K562 (cell line): ENCODE results near the gene ANAPC2. TPM values are rescaled to one million over a fixed set of nuclear protein-coding genes. Genes with fewer than 3 reads are reported as not detected.

ENCODE experiments used
- ATAC-seq: fragments of 200-7000 bp; cut with Tn5 transposase; 3 replicates; pipeline ENCODE4 v1.9.1; 2020; ENCODE audit warnings: moderate library complexity
- BruUV-seq: library from RNA; stranded (reverse); fragments of 400-500 nt; replicated peaks from 2 replicates; lab custom pipeline; 2021; lab: Mats Ljungman, UMichigan
- CTCF ChIA-PET: fragments of 300-600 bp; formaldehyde crosslinking; extraction: SDS; loops from one replicate; lab custom pipeline; 2021; ENCODE audit warnings: low intra/inter-chr PET ratio; lab: Yijun Ruan, JAX
- POLR2A ChIA-PET: fragments of 300-600, 350-650 bp; sonication (Branson Sonifier 250); formaldehyde crosslinking; extraction: SDS; loops from one replicate; lab custom pipeline; 2021; ENCODE audit warnings: antibody characterized with exemption, inconsistent platforms; lab: Yijun Ruan, JAX
- DNase-seq, 4 experiments: peaks; one replicate each; pipeline versions ENCODE4 v3.0.0 to v3.0.0-alpha.2; 2011 to 2018; ENCODE audit warnings: low spot score in 3 of 4, mixed read lengths in 3 of 4; ENCODE audit errors: extremely low read depth in 1 of 4
- FAIRE-seq: peaks from 2 replicates; lab custom pipeline; 2011; peaks lifted over from hg19 to GRCh38; lab: Jason Lieb, UNC
- H2AFZ ChIP-seq: 2 replicates; pipeline ENCODE4 v1.6.0; 2011; ENCODE audit warnings: low read depth, low read length, control low read depth, inconsistent platforms
- H3K27ac ChIP-seq: fragments of 200-600 bp; 3 replicates; pipeline ENCODE4 v1.8.0; 2011; ENCODE audit warnings: low read depth, mild to moderate bottlenecking, control low read depth, inconsistent platforms, low read length, moderate library complexity, mixed read lengths; ENCODE audit errors: extremely low read depth
- H3K27me3 ChIP-seq, 2 experiments: fragments of 300-600 bp in 1 of 2; 2 replicates in 1 of 2; 3 replicates in 1 of 2; pipeline versions ENCODE4 v1.6.0 to v1.8.0; 2011; ENCODE audit warnings: inconsistent platforms in 2 of 2, low read length in 2 of 2, mild to moderate bottlenecking in 1 of 2, mixed read lengths in 1 of 2, moderate library complexity in 1 of 2; ENCODE audit not compliant: control insufficient read depth in 2 of 2, insufficient read depth in 2 of 2
- H3K36me3 ChIP-seq: fragments of 300-600 bp; 3 replicates; pipeline ENCODE4 v1.8.0; 2011; ENCODE audit warnings: mild to moderate bottlenecking, low read length, inconsistent platforms; ENCODE audit not compliant: control insufficient read depth, insufficient read depth
- H3K4me1 ChIP-seq, 2 experiments: fragments of 200-600 bp in 1 of 2; replicated peaks in 1 of 2; 2 replicates in 1 of 2; 3 replicates in 1 of 2; pipeline versions ENCODE4 v1.5.1 to v1.8.0; 2011; ENCODE audit warnings: inconsistent platforms in 2 of 2, low read length in 2 of 2, mild to moderate bottlenecking in 1 of 2, mixed read lengths in 1 of 2, moderate library complexity in 1 of 2; ENCODE audit not compliant: control insufficient read depth in 2 of 2, insufficient read depth in 2 of 2
- H3K4me2 ChIP-seq: 2 replicates; pipeline ENCODE4 v1.6.1; 2011; ENCODE audit warnings: low read length, control low read depth, inconsistent platforms, mixed read lengths; ENCODE audit not compliant: insufficient read depth
- H3K4me3 ChIP-seq: fragments of 200-600 bp; sonication (generic), shearing (Covaris generic); 2 replicates; pipeline ENCODE4 v1.5.1; 2016; ENCODE audit warnings: control low read depth, inconsistent platforms
- H3K79me2 ChIP-seq: fragments of 200-600 bp; 3 replicates; pipeline ENCODE4 v1.8.0; 2011; ENCODE audit warnings: low read length, inconsistent platforms; ENCODE audit not compliant: control insufficient read depth, insufficient read depth
- H3K9ac ChIP-seq, 2 experiments: 2 replicates each; pipeline versions ENCODE4 v1.6.0 to v1.6.1; 2011; ENCODE audit warnings: low read depth in 2 of 2, low read length in 2 of 2, control low read depth in 1 of 2, inconsistent platforms in 1 of 2, mild to moderate bottlenecking in 1 of 2, mixed read lengths in 1 of 2; ENCODE audit not compliant: insufficient read depth in 1 of 2
- H3K9me1 ChIP-seq: one replicate; pipeline ENCODE4 v1.6.0; 2011; ENCODE audit warnings: inconsistent platforms, mild to moderate bottlenecking, low read length, moderate library complexity; ENCODE audit not compliant: control insufficient read depth, insufficient read depth
- H3K9me3 ChIP-seq: replicated peaks from 2 replicates; pipeline ENCODE4 v1.5.1; 2011; ENCODE audit warnings: low read depth, low read length, inconsistent platforms; ENCODE audit not compliant: control insufficient read depth, insufficient read depth
- H4K20me1 ChIP-seq: replicated peaks from 2 replicates; pipeline ENCODE4 v1.6.1; 2011; ENCODE audit warnings: low read length, inconsistent platforms, mixed read lengths; ENCODE audit not compliant: control insufficient read depth, insufficient read depth
- ARHGAP35 ChIP-seq: fragments of 450-650 bp; IDR thresholded peaks from 2 replicates; pipeline ENCODE4 v1.6.1; 2018; ENCODE audit not compliant: partially characterized antibody
- CREB1 ChIP-seq, 2 experiments: sonication (generic) in 1 of 2; formaldehyde crosslinking in 1 of 2; IDR thresholded peaks; 2 replicates each; pipeline versions ENCODE4 v1.6.1 to v1.8.0; 2012 to 2022; ENCODE audit warnings: inconsistent platforms in 1 of 2, mild to moderate bottlenecking in 1 of 2, missing genetic modification reagents in 1 of 2, moderate library complexity in 1 of 2
- FOS ChIP-seq: IDR thresholded peaks from 3 replicates; pipeline ENCODE4 v1.6.1; 2011; ENCODE audit not compliant: insufficient read length; ENCODE audit errors: extremely low read depth
- KHSRP ChIP-seq: fragments of 450-650 bp; IDR thresholded peaks from 2 replicates; pipeline ENCODE4 v1.6.1; 2017
- MYNN ChIP-seq, 2 experiments: sonication (generic); formaldehyde crosslinking in 1 of 2; IDR thresholded peaks; 2 replicates each; pipeline versions ENCODE4 v1.5.0 to v1.6.1; 2016 to 2020; ENCODE audit warnings: antibody characterized with exemption in 1 of 2, missing genetic modification reagents in 1 of 2
- POLR2AphosphoS2 ChIP-seq: IDR thresholded peaks from 2 replicates; pipeline ENCODE4 v1.6.1; 2012; ENCODE audit warnings: low read length, improper control_type of control experiment
- RCOR1 ChIP-seq, 2 experiments: IDR thresholded peaks; 2 replicates each; pipeline ENCODE4 v1.6.1; 2012; ENCODE audit warnings: low read depth in 2 of 2, low read length in 2 of 2, borderline replicate concordance in 1 of 2, improper control_type of control experiment in 1 of 2
- SP1 ChIP-seq: sonication (generic); formaldehyde crosslinking; IDR thresholded peaks from 2 replicates; pipeline ENCODE4 v1.8.1; 2022; ENCODE audit warnings: mild to moderate bottlenecking, missing genetic modification reagents
- SRSF7 ChIP-seq: fragments of 200-400 bp; formaldehyde crosslinking; optimal IDR thresholded peaks from 2 replicates; pipeline ENCODE3; 2017; ENCODE audit warnings: mild to moderate bottlenecking, low read depth, low read length
- TEAD4 ChIP-seq, 2 experiments: sonication (generic) in 1 of 2; formaldehyde crosslinking in 1 of 2; IDR thresholded peaks; 2 replicates each; pipeline versions ENCODE4 v1.6.1 to v1.8.0; 2012 to 2022; ENCODE audit warnings: borderline replicate concordance in 1 of 2, inconsistent platforms in 1 of 2, low read length in 1 of 2, mild to moderate bottlenecking in 1 of 2, missing genetic modification reagents in 1 of 2
- ZNF134 ChIP-seq: fragments of 250-450 bp; sonication (Bioruptor Pico); conservative IDR thresholded peaks from 2 replicates; pipeline ENCODE4 v1.4.0; 2020
- WGBS: fragments of 100-300 bp; shearing (Covaris generic); methylation state at CpG from one replicate; pipeline ENCODE4 v1.1.6; 2016; ENCODE audit warnings: low coverage, mixed read lengths; ENCODE audit not compliant: insufficient coverage; ENCODE audit errors: missing lambda C conversion rate; 5-methylcytosine and 5-hydroxymethylcytosine counted together
- in situ Hi-C: fragments of 300-500 bp; cut with MboI; formaldehyde crosslinking; loops from 4 replicates; pipeline ENCODE4 v1.15.0; 2018; ENCODE audit warnings: inconsistent platforms, mixed read lengths
- intact Hi-C: fragments of 100-400 bp; cut with micrococcal nuclease; formaldehyde crosslinking; loops from 2 replicates; pipeline ENCODE4 v1.14.2; 2022
- polyA plus RNA-seq, 8 experiments: library from polyadenylated mRNA; depleted of rRNA in 4 of 8; stranded (reverse) in 5 of 8; unstranded in 3 of 8; fragments of >200 nt; fragmentation: Nextera tagmentation in 2 of 8; fragmentation: Illumina TruSeq in 1 of 8; extraction: Ambion mirVana in 2 of 8; extraction: Trizol in 1 of 8; gene quantifications; 2 replicates each; pipeline versions ENCODE4 v1.2.1 to v1.2.3, GENCODE V29; 2011 to 2014; ENCODE audit warnings: inconsistent platforms in 1 of 8, missing spikeins in 1 of 8
- total RNA-seq, 7 experiments: library from RNA; depleted of rRNA in 6 of 7; stranded (reverse); fragments of >200 nt in 6 of 7; fragmentation: Illumina TruSeq in 2 of 7; extraction: Trizol in 2 of 7; gene quantifications; 2 replicates each; pipeline versions ENCODE4 v1.2.1 to v1.2.3, GENCODE V29; 2011 to 2021; ENCODE audit warnings: low replicate concordance in 1 of 7
- TF ChIP-seq, protein P1 (sequence below): sonication (generic); formaldehyde crosslinking; IDR thresholded peaks from 2 replicates; pipeline ENCODE4 v1.8.0; 2022; ENCODE audit warnings: missing genetic modification reagents, mild to moderate bottlenecking, moderate library complexity, borderline replicate concordance
- TF ChIP-seq, protein P2 (sequence below), 2 experiments: IDR thresholded peaks; 2 replicates each; pipeline ENCODE4 v1.6.1; 2012; ENCODE audit warnings: improper control_type of control experiment in 2 of 2, low read depth in 2 of 2, low read length in 2 of 2, borderline replicate concordance in 1 of 2

The ANAPC2 gene
- total and polyA plus RNA-seq, 9 of the 15 experiments (the other 6 are each of a cell fraction or from before 2014, with no cell fraction given) = 0.11 to 56.5 (median 17.1) TPM; not detected in 1

DNA sequence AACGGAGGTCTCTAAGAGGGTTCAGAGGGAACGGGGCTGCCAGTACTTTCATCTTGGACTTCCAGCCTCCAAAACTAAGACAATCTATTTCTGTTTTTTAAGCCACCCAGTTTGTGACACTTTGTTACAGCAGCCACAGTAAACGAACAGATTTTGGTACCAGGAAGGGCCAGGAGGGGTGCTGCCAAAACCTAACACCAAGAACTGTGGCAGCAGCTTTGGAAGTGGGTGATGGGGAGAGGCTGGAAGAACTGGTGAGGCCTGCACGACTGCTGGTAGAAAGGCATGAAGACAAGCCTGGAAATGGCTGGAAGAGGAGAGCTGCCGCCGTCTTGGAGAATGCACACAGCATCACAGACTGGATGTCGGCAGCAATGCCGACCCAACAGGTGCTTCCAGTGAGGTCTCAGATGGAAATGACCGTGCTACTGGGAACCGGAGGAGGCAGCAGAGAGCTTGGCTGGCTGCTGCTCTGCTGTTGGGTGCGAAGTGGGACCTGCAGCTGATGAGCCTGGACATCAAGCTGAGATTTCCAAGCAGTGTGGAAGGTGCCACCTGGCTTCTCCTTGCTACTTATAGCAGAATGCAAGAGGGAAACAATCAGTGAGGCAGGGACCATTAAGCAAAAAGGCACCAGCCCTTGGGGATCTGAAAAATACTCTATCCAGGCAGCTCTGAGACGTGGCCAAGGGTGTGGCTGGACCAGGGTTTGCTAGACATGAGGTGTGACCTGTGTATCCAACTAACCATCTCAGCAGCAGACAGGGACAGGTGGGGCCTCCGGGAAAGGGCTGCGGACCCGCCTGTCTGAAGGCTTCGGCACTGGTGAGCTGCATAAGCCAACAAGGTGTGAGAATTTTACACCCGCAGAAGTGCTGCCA is 11.8 kb downstream of the ANAPC2 start:
- H2AFZ ChIP-seq = no peak overlapping the region
- POLR2A ChIA-PET = interaction anchor here (0.6 to 1.9 kb wide), 13 partner anchors 10 to 132 kb away, joined by 3 to 13 read pairs (median 4); partner anchors contain the start of genes ANAPC2, MAN1B1, SSNA1 and TPRN
- H3K4me3 ChIP-seq = no peak overlapping the region
- in situ Hi-C loops = no loop called here
- FAIRE-seq (peak; percentile 88), DNase-seq (peak; percentile 49 to 73 (median 62)), ATAC-seq (peak; percentile 88)
- no peak overlapping the region for H3K4me2 ChIP-seq
- no peak overlapping the region for H3K27ac ChIP-seq
- no TSS peak for BruUV-seq
- H4K20me1 ChIP-seq = 0 out of 2 replicates have a peak, but pooled peaks cover 5% of the 10 kb centered on the region
- CTCF ChIA-PET = no interaction called here
- H3K9ac ChIP-seq = no peak overlapping the region
- no peaks in the 10 kb centered on the region for H3K79me2 ChIP-seq
- no peaks in the 10 kb centered on the region for H3K27me3 ChIP-seq
- H3K36me3 ChIP-seq = peaks cover 32% of the 10 kb centered on the region; the same call in 1 of the 3 replicates
- intact Hi-C loops = no loop called here
- WGBS = 37% methylated on average over 17 of the region's 17 CpGs
- no peaks in the 10 kb centered on the region for H3K9me3 ChIP-seq
- no peaks in the 10 kb centered on the region for H3K9me1 ChIP-seq
- peaks cover 3 to 81% of the 10 kb centered on the region in 2 experiments; a peak in 3 of 5 replicates for H3K4me1 ChIP-seq
- TF ChIP-seq SRSF7 = no peak
- 0 out of 2 replicates have a peak, but pooled peaks have one; percentile 42 for TF ChIP-seq MYNN (IDR thresholded peaks at IDR 0.05)
- no peak for TF ChIP-seq MYNN (CRISPR knock-in tag; IDR thresholded peaks at IDR 0.05)
- TF ChIP-seq TEAD4 (IDR thresholded peaks at IDR 0.05; ENCODE audit: low read length) = 0 out of 2 replicates have a peak, but pooled peaks have one; percentile 7
- TF ChIP-seq TEAD4 (CRISPR knock-in tag; IDR thresholded peaks at IDR 0.05; ENCODE audit: borderline replicate concordance) = no peak
- TF ChIP-seq CREB1 (IDR thresholded peaks at IDR 0.05) = no peak
- TF ChIP-seq CREB1 (CRISPR knock-in tag; IDR thresholded peaks at IDR 0.05) = peak; percentile 44; the same call in 1 of the 2 replicates
- peak in 1 of 2 experiments; percentile 49; a peak in 1 of 4 replicates for TF ChIP-seq RCOR1 (IDR thresholded peaks at IDR 0.05; ENCODE audit: borderline replicate concordance in 1 of 2, low read depth in 2 of 2, low read length in 2 of 2)
- peak; percentile 53; the same call in 1 of the 2 replicates for TF ChIP-seq SP1 (CRISPR knock-in tag)
- no peak for TF ChIP-seq FOS
- no peak for TF ChIP-seq ARHGAP35
- TF ChIP-seq, protein P1, sequence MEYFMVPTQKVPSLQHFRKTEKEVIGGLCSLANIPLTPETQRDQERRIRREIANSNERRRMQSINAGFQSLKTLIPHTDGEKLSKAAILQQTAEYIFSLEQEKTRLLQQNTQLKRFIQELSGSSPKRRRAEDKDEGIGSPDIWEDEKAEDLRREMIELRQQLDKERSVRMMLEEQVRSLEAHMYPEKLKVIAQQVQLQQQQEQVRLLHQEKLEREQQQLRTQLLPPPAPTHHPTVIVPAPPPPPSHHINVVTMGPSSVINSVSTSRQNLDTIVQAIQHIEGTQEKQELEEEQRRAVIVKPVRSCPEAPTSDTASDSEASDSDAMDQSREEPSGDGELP (CRISPR knock-in tag) = peak; percentile 58; the same call in 1 of the 2 replicates
- TF ChIP-seq KHSRP = no peak
- TF ChIP-seq, protein P2, sequence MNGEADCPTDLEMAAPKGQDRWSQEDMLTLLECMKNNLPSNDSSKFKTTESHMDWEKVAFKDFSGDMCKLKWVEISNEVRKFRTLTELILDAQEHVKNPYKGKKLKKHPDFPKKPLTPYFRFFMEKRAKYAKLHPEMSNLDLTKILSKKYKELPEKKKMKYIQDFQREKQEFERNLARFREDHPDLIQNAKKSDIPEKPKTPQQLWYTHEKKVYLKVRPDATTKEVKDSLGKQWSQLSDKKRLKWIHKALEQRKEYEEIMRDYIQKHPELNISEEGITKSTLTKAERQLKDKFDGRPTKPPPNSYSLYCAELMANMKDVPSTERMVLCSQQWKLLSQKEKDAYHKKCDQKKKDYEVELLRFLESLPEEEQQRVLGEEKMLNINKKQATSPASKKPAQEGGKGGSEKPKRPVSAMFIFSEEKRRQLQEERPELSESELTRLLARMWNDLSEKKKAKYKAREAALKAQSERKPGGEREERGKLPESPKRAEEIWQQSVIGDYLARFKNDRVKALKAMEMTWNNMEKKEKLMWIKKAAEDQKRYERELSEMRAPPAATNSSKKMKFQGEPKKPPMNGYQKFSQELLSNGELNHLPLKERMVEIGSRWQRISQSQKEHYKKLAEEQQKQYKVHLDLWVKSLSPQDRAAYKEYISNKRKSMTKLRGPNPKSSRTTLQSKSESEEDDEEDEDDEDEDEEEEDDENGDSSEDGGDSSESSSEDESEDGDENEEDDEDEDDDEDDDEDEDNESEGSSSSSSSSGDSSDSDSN (IDR thresholded peaks at IDR 0.05; ENCODE audit: borderline replicate concordance in 1 of 2, low read depth in 2 of 2, low read length in 2 of 2) = peak in 1 of 2 experiments; percentile 54; a peak in 1 of 4 replicates
- TF ChIP-seq ZNF134 (CRISPR knock-in tag) = 0 out of 2 replicates have a peak, but pooled peaks have one; percentile 35
- TF ChIP-seq POLR2AphosphoS2 = 0 out of 2 replicates have a peak, but pooled peaks have one; percentile 59
